Right renal pelvis (tissue), 4 donors: ENCODE measurements around the gene SYT13. TPM values are rescaled to one million over a fixed set of nuclear protein-coding genes. Genes with fewer than 3 reads are reported as not detected.

Experiments
- DNase-seq, 4 donors: peaks; one replicate each; pipeline ENCODE4 v3.0.0-alpha.2; 2013; ENCODE audit warnings: low read depth in 4 of 4, low spot score in 3 of 4, missing footprints in 1 of 4
- polyA plus RNA-seq, 4 donors: library from polyadenylated mRNA; unstranded; fragments of 120-200 nt; gene quantifications; one replicate each; pipeline ENCODE4 v1.2.1, GENCODE V29; 2013; ENCODE audit not compliant: insufficient read length in 4 of 4

The SYT13 gene
- polyA plus RNA-seq, 4 donors = 11.5 to 15.7 (median 13.7) TPM

GRCh38 chr11:45225961-45226871 is 59.9 kb downstream of the SYT13 start:
- no peak for DNase-seq

GRCh38 chr11:45225277-45225676 is 60.9 kb downstream of the SYT13 start:
- no peak for DNase-seq

- no peak for DNase-seq
Observed at GRCh38 chr11:45224766-45225165, 61.4 kb downstream of the SYT13 start.

- DNase-seq = no peak
Observed at GRCh38 chr11:45223496-45223895, 62.6 kb downstream of the SYT13 start.

DNA sequence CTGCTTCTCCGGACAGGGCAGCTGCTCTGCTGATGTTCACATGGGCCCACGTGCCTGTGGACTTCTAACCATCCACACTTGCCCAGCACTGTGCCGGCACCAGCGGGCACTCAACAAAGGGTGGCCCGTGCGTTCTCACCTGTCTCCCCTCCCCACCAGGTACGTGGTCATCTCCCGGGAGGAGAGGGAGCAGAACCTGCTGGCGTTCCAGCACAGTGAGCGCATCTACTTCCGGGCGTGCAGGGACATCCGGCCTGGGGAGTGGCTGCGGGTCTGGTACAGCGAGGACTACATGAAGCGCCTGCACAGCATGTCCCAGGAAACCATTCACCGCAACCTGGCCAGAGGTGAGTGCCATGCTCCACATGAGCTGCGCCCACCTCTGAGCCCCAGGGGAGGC is 66.7 kb downstream of the SYT13 start:
- no peak for DNase-seq

- DNase-seq = no peak
Observed at GRCh38 chr11:45218705-45219104, 67.4 kb downstream of the SYT13 start.

GRCh38 chr11:45217991-45218390 is 68.2 kb downstream of the SYT13 start:
- no peak for DNase-seq

GRCh38 chr11:45216901-45217300 is 69.2 kb downstream of the SYT13 start:
- DNase-seq = no peak

DNA sequence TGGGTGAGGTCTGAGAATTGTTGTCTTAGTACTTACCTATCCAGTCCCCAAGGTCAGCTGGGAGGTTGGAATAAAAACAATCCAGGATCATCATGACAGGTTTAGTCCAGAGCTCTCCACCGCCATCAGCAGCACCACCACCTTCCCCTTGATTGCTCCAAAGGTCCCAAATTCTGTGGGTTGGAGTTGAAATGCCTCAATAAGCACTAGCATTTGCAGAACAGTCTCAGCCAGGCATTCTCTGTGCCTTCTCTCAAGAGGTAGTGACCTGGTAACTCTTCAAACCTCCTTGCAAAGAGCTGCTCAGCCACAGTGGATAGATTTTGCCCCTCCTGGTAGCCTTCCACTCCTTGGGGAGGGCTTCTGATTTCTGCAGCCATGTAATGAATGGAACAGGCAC is 70.1 kb downstream of the SYT13 start:
- no peak for DNase-seq

GRCh38 chr11:45215098-45215865 is 70.9 kb downstream of the SYT13 start:
- DNase-seq = no peak

DNA sequence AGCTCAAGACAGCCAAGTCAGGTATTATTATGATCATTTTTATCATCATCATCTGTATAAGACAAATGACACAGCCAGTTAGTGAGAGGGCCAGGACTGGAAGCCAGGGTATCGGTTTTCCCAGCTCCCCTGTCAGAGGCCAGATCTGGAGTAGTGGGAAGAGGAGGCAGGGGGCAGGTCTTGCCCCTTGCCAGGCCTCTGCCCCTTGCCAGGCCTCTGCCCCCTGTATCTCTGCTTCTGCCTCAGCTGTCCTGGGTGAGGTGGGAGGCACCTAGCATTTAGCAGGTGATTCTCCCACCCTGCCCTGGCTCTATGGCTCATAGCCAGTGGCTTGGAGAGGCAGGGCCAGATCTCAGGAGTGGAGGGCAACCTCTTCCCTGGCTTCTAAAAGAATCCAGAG is 72.4 kb downstream of the SYT13 start:
- no peak for DNase-seq

DNA sequence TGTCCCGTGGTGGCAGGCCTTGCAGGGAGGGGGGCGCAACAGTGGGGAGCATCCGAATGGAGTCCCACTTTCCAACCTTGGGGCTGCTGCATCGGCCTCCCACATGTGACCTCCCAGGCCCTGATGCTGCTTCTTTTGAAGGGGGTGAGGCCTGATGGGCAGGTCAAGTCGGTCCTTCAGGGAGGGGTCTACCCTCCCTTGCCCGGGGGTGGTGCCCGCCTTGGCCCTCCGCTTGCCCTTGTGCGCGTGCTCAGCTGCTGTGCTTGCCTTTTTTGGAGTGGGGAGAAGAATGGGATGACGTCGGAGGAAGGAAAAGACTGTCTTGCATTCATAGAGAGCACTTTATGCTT is 72.8 kb downstream of the SYT13 start:
- DNase-seq = no peak

DNA sequence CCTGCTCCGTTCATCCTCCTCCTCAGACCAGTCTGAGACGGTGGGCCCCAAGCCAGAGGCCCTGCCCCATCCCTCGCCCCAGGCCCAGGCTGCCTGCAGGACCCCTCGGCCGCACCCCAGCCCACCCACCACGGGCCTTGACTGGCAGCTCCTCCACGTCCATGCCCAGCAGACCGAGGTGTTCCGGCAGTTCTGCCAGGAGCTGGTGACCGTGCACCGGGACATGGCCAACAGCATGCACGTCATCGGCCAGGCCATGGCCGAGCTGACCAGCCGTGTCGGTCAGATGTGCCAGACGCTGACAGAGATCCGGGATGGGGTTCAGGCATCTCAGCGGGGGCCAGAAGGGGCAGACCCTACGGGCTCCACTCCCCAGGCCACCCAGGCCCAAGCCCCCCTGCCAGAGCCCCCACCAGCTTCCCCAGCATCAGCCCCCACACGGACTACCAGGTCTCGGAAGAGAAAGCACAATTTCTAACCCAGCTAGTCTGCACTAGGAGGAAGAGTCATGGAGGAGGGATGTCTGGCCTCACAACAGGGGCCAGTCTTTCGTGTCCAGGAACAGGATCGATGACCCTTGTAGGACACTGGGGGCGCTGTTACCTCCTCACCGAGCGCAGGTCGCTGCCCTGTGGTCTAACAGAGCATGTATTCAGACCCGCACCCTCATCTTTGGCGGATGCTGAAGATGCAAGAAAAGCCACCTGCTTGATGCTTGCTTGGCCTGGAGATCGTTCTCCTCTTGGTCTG is 73.4 kb downstream of the SYT13 start:
- no peak for DNase-seq

GRCh38 chr11:45211732-45212131 is 74.4 kb downstream of the SYT13 start:
- DNase-seq = no peak

DNA sequence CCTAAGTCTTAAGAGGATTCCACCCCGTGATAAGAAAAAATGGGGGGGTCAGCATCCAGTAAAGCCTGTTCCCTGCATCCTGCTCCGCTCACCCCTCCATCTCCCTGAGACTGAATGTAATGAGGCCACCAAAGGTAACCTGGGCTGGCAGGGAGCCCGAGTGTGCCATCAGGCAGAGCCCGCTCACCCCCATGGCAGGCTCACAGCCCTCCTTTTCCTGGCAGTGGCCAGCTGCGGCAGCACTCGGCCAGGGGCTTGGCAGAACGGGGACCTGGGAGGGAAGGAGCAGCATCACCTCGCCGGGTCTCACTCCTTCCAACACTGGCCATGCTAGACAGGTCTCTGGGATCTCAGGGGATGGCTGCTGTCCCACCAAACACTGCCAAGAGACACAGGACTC is 75.3 kb downstream of the SYT13 start:
- DNase-seq = no peak

DNA sequence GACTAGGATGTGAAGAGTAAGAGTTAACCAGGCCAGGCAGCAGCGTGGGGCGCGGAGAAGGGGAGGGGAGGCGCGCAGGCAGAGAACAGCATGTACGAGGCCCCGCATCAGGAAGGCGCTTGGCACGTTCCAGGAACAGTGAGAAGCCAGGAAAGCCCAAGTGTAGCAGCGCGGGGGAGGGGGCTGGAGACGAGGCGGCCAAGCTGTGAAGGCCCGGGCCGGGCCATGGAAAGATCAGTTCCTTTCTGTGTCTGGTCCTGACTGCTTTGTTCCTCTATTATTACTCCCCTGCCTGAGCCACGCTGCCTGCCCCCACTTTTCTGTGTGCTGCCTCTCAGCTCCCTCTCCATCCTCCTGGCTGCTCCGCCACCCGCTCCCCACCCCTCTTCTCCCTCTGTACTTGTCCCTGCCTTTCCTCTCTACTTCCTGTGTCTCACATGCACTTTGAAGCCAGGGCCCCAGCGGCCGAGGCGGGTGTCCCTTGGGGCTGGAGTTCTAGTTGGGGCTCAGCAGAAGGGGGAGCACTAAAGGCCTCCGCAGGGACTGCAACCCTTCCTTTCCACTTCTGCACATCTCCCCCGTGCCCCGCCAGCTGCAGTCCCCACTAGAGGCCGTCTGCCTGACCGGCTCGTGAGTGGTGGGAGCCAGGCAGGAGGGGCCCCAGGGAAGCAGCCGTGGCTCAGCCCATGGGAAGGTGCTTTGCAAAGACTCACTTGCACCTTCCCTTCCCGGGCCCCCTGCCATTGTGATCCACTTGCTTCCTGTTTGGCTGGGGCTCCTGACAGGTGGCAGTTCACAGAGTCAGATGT is 76.0 kb downstream of the SYT13 start:
- DNase-seq = peak; percentile 63 to 82 (median 72)

DNA sequence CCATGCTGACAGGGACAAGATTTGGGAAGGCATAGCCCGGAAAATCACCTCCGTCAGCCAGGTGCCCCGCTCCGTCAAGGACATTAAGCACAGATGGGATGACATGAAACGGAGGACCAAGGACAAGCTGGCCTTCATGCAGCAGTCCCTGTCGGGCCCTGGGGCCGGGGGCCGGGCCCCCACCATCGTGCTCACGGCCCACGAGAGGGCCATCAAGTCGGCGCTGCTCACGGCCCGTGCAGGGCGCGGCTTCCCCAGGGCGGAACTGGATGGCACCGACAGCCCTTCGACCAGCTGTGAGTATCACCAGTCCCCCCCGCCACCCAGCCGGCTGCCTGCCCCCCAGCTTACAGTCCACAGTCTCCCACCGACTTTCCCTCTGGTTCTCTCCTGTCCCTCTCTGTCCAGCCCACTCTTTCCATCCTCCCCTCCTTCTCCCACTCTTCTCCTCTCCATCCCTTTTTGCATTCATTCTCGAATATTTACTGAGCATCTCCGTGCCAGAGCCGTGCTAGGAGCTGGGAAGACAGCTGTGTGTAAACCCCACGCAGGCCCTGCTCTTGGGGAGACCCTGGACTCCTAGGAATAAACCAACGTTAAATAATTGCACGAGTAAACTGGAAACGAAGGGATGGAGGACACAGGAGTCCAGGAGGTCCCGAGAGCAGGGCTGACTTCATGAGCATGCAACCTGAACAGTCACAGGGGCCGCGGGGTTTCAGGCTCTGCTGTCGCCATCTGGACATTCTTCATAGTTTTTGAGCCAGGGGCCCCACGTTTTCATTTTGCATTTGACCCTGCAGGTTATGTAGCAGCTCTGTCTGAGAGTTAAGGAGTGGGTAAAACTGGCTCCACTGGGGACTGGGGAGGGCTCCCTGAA is 76.9 kb downstream of the SYT13 start:
- peak in 1 of 4 donors; percentile 4 for DNase-seq

GRCh38 chr11:45208135-45208534 is 78.0 kb downstream of the SYT13 start:
- DNase-seq = no peak

GRCh38 chr11:45205978-45206377 is 80.2 kb downstream of the SYT13 start:
- no peak for DNase-seq
